HepG2 (cell line): ENCODE measurements around the gene DMPK. TPM values are rescaled to one million over a fixed set of nuclear protein-coding genes. Genes with fewer than 3 reads are reported as not detected.

Experiments used
- ARNTL ChIP-seq: sonication (generic); formaldehyde crosslinking; IDR thresholded peaks from 2 replicates; pipeline ENCODE4 v1.4.0; 2020; ENCODE audit warnings: mild to moderate bottlenecking, missing genetic modification reagents
- CC2D1A ChIP-seq: sonication (generic); formaldehyde crosslinking; IDR thresholded peaks from 2 replicates; pipeline ENCODE4 v1.8.1; 2023; ENCODE audit warnings: mild to moderate bottlenecking, missing genetic modification reagents
- CENPBD1 ChIP-seq: sonication (generic); formaldehyde crosslinking; IDR thresholded peaks from 2 replicates; pipeline ENCODE4 v1.8.0; 2022; ENCODE audit warnings: missing genetic modification reagents, low read depth, mild to moderate bottlenecking, borderline replicate concordance
- EED ChIP-seq: sonication (generic); formaldehyde crosslinking; IDR thresholded peaks from 2 replicates; pipeline ENCODE4 v1.5.0; 2020; ENCODE audit warnings: mild to moderate bottlenecking, missing genetic modification reagents
- ETS1 ChIP-seq: sonication (generic); formaldehyde crosslinking; IDR thresholded peaks from 2 replicates; pipeline ENCODE4 v1.4.0; 2020; ENCODE audit warnings: missing genetic modification reagents
- MBD4 ChIP-seq: IDR thresholded peaks from 2 replicates; pipeline ENCODE4 v1.6.1; 2012; ENCODE audit warnings: low read length, inconsistent platforms, borderline replicate concordance
- NCOR1 ChIP-seq: fragments of 200-600 bp; sonication (generic); IDR thresholded peaks from 2 replicates; pipeline ENCODE4 v1.7.0; 2017; ENCODE audit warnings: antibody characterized with exemption, low read length, borderline replicate concordance
- NR2C2 ChIP-seq: sonication (generic); formaldehyde crosslinking; IDR thresholded peaks from 2 replicates; pipeline ENCODE4 v1.4.0; 2020; ENCODE audit warnings: missing genetic modification reagents, mild to moderate bottlenecking, moderate library complexity, borderline replicate concordance
- REPIN1 ChIP-seq: sonication (generic); formaldehyde crosslinking; IDR thresholded peaks from 2 replicates; pipeline ENCODE4 v1.8.0; 2022; ENCODE audit warnings: missing genetic modification reagents, low read depth, mild to moderate bottlenecking, borderline replicate concordance
- SUZ12 ChIP-seq: fragments of 150-350 bp; IDR thresholded peaks from 2 replicates; pipeline ENCODE4 v1.6.1; 2014; ENCODE audit warnings: low read depth, low read length
- TEAD2 ChIP-seq: sonication (generic); formaldehyde crosslinking; IDR thresholded peaks from 2 replicates; pipeline ENCODE4 v1.9.0; 2021; ENCODE audit warnings: missing genetic modification reagents
- ZBTB40 ChIP-seq, 2 experiments: fragments of 450-650 bp in 1 of 2; sonication (generic) in 1 of 2; formaldehyde crosslinking in 1 of 2; IDR thresholded peaks; 2 replicates each; pipeline versions ENCODE4 v1.6.1 to v1.8.0; 2016 to 2022; ENCODE audit warnings: antibody characterized with exemption in 1 of 2, mild to moderate bottlenecking in 1 of 2, missing genetic modification reagents in 1 of 2
- ZFP36L1 ChIP-seq: sonication (generic); formaldehyde crosslinking; IDR thresholded peaks from 2 replicates; pipeline ENCODE4 v1.8.0; 2022; ENCODE audit warnings: mild to moderate bottlenecking, missing genetic modification reagents, moderate library complexity
- ZFY ChIP-seq: sonication (generic); formaldehyde crosslinking; IDR thresholded peaks from 2 replicates; pipeline ENCODE4 v1.4.0; 2020; ENCODE audit warnings: missing genetic modification reagents
- ZNF335 ChIP-seq: sonication (generic); formaldehyde crosslinking; IDR thresholded peaks from 2 replicates; pipeline ENCODE4 v1.4.0; 2020; ENCODE audit warnings: missing genetic modification reagents
- ZNF382 ChIP-seq: sonication (generic); formaldehyde crosslinking; IDR thresholded peaks from 2 replicates; pipeline ENCODE4 v1.5.0; 2020; ENCODE audit warnings: missing genetic modification reagents, mild to moderate bottlenecking, borderline replicate concordance
- ZNF674 ChIP-seq: sonication (generic); formaldehyde crosslinking; IDR thresholded peaks from 2 replicates; pipeline ENCODE4 v1.5.0; 2020; ENCODE audit warnings: low read depth, mild to moderate bottlenecking, missing genetic modification reagents
- ZNF75D ChIP-seq: sonication (generic); formaldehyde crosslinking; IDR thresholded peaks from 2 replicates; pipeline ENCODE4 v1.8.1; 2023; ENCODE audit warnings: missing genetic modification reagents, mild to moderate bottlenecking, borderline replicate concordance
- polyA plus RNA-seq, 8 experiments: library from polyadenylated mRNA; depleted of rRNA in 3 of 8; stranded (reverse) in 7 of 8; unstranded in 1 of 8; fragments of >200 nt; fragmentation: Illumina TruSeq in 4 of 8; extraction: Trizol in 4 of 8; gene quantifications; 2 replicates each; pipeline versions ENCODE4 v1.2.1 to v1.2.3, GENCODE V29; 2011 to 2016; ENCODE audit warnings: low read depth in 4 of 8, missing spikeins in 1 of 8, mixed read lengths in 1 of 8; ENCODE audit not compliant: insufficient read depth in 1 of 8
- total RNA-seq, 5 experiments: library from RNA; depleted of rRNA; stranded (reverse); fragments of >200 nt; fragmentation: Illumina TruSeq; extraction: Trizol; gene quantifications; 2 replicates each; pipeline ENCODE4 v1.2.3, GENCODE V29; 2016; ENCODE audit warnings: low read depth in 1 of 5

DMPK gene
- total and polyA plus RNA-seq, 2 of the 13 experiments (the other 11 are each of a cell fraction or from before 2014, with no cell fraction given), result 5.3 to 8.8 TPM

- TF ChIP-seq CENPBD1, result no peak
- no peak for TF ChIP-seq ARNTL (CRISPR knock-in tag)
- TF ChIP-seq EED (CRISPR knock-in tag), result no peak
- TF ChIP-seq ZFP36L1 (CRISPR knock-in tag), result no peak
- TF ChIP-seq SUZ12, result no peak
- no peak for TF ChIP-seq TEAD2 (CRISPR knock-in tag)
- no peak for TF ChIP-seq ZNF382 (CRISPR knock-in tag)
- peak; percentile 40; the same call in 1 of the 2 replicates for TF ChIP-seq NCOR1
- TF ChIP-seq ZNF335, result no peak
- TF ChIP-seq ZFY (CRISPR knock-in tag), result peak; percentile 87
- TF ChIP-seq CC2D1A (CRISPR knock-in tag), result no peak
- TF ChIP-seq ZNF75D (CRISPR knock-in tag), result no peak
- peak; percentile 23; the same call in 1 of the 2 replicates for TF ChIP-seq ZBTB40 (IDR thresholded peaks at IDR 0.05)
- TF ChIP-seq ZBTB40 (CRISPR knock-in tag; IDR thresholded peaks at IDR 0.05), result no peak
- TF ChIP-seq ETS1 (CRISPR knock-in tag), result no peak; the same call in 1 of the 2 replicates
- TF ChIP-seq MBD4, result no peak
- peak; percentile 69; the same call in 1 of the 2 replicates for TF ChIP-seq NR2C2 (CRISPR knock-in tag)
- no peak for TF ChIP-seq ZNF674 (CRISPR knock-in tag)
- no peak for TF ChIP-seq REPIN1 (CRISPR knock-in tag)
These were observed 10.3 kb upstream of the DMPK start, which contains the start of gene DMWD (continued) for GRCh38 chr19:45792470-45793177.
